Measurements from ENCODE around the gene EBF3. TPM values are rescaled to one million over a fixed set of nuclear protein-coding genes. Genes with fewer than 3 reads are reported as not detected.

EBF3 gene
- total and polyA plus RNA-seq, 9 of the 15 experiments (the other 6 are each of a cell fraction or from before 2014, with no cell fraction given) = not detected

DNA sequence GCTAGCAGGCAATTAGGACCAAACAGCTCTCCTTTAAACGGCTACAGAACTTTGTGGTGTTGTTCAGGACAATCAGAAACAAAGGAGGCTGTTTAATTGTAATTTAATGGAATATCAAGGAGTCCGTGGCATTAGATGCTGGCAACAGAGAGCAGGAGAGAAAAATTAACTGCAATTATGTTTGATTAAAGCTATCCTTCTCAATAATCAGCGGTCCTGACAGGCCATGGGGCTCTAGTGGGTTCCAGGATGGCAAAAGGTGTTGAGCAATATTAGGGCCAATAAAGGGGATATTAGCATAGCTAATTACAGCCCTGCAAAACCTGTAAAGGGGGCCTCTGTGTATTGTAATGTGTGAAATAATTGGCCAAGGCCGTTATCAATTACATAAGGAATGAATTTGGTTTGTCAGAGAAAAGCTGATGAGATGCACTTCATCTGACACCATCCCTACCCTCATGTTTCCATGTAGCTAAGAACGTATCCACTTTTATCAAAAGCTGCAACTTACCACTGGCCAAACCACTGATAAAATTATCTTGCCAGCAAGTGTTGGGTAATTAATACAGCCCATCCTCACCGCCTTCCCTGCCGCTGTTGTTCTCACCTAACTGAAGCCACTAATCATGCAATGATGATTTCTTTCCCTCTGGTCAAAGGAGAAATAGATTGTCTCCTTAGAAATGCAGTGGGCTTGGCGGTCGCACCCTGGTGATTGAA is 81.6 kb downstream of the EBF3 start:
- Histone ChIP-seq H3K27ac (ENCODE audit: extremely low read depth, low read depth, low read length) (no peak overlapping the region), H3K36me3 (ENCODE audit: control insufficient read depth, insufficient read depth, low read length) (no peaks in the 10 kb centered on the region), H3K27me3 (ENCODE audit: control insufficient read depth in 2 of 2, insufficient read depth in 2 of 2, low read length in 2 of 2) (peaks cover 2 to 14% of the 10 kb centered on the region in 2 experiments; a peak in 2 of 5 replicates), H4K20me1 (replicated peaks; ENCODE audit: control insufficient read depth, insufficient read depth, low read length) (no peaks in the 10 kb centered on the region), H3K4me2 (ENCODE audit: insufficient read depth, low read length) (no peak overlapping the region), H3K9ac (ENCODE audit: insufficient read depth in 1 of 2, low read depth in 2 of 2, low read length in 2 of 2) (no peak overlapping the region), H3K4me1 (replicated peaks in 1 of 2; ENCODE audit: control insufficient read depth in 2 of 2, insufficient read depth in 2 of 2, low read length in 2 of 2) (no peaks in the 10 kb centered on the region), H2AFZ (ENCODE audit: low read depth, low read length) (no peak overlapping the region), H3K79me2 (ENCODE audit: control insufficient read depth, insufficient read depth, low read length) (no peaks in the 10 kb centered on the region), H3K9me3 (replicated peaks; ENCODE audit: control insufficient read depth, insufficient read depth, low read depth, low read length) (no peaks in the 10 kb centered on the region), H3K9me1 (ENCODE audit: control insufficient read depth, insufficient read depth, low read length) (no peaks in the 10 kb centered on the region), H3K4me3 (no peak overlapping the region)
- DNase-seq (ENCODE audit: extremely low read depth in 1 of 4, low spot score in 3 of 4) = no peak
- in situ Hi-C loops (cut with MboI) (no loop called here), intact Hi-C loops (cut with micrococcal nuclease) (no loop called here)
- BruUV-seq (replicated peaks) = no TSS peak
- TF ChIP-seq, protein P1, sequence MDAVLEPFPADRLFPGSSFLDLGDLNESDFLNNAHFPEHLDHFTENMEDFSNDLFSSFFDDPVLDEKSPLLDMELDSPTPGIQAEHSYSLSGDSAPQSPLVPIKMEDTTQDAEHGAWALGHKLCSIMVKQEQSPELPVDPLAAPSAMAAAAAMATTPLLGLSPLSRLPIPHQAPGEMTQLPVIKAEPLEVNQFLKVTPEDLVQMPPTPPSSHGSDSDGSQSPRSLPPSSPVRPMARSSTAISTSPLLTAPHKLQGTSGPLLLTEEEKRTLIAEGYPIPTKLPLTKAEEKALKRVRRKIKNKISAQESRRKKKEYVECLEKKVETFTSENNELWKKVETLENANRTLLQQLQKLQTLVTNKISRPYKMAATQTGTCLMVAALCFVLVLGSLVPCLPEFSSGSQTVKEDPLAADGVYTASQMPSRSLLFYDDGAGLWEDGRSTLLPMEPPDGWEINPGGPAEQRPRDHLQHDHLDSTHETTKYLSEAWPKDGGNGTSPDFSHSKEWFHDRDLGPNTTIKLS (IDR thresholded peaks at IDR 0.05; ENCODE audit: borderline replicate concordance, low read depth) = no peak
- WGBS (ENCODE audit: insufficient coverage, low coverage, missing lambda C conversion rate) = 1% methylated on average over 9 of the region's 9 CpGs
- no peak for ATAC-seq
- CTCF ChIA-PET (ENCODE audit: low intra/inter-chr PET ratio) = no interaction called here
- POLR2A ChIA-PET = interaction anchor here (1.0 to 1.1 kb wide), 2 partner anchors 8 to 11 kb away, joined by 3 read pairs; no protein-coding TSS in a partner anchor
- FAIRE-seq = no peak

DNA sequence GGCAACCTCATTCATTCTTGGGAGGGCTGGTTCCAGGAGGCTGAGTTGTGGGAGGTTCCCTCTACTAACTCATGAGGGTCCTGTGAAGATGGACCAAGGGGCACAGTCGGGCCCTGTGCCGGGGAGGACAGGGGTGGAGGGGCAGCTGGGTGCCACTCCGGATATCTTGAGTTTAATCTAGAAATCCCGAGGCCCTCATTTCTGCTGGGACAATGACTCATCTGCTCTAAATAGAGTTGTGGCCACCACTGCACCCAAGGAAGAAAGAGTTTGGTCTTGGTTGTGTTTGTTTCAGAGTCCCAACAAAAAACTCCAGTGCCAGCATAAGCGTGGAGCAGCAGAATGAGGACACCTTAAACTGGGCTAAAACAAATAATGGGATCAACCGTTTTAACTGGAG is 82.4 kb downstream of the EBF3 start:
- intact Hi-C loops (cut with micrococcal nuclease) = no loop called here
- Histone ChIP-seq H3K4me2 (ENCODE audit: insufficient read depth, low read length) (no peak overlapping the region), H3K36me3 (ENCODE audit: control insufficient read depth, insufficient read depth, low read length) (no peaks in the 10 kb centered on the region), H4K20me1 (replicated peaks; ENCODE audit: control insufficient read depth, insufficient read depth, low read length) (no peaks in the 10 kb centered on the region), H2AFZ (ENCODE audit: low read depth, low read length) (no peak overlapping the region), H3K27me3 (ENCODE audit: control insufficient read depth in 2 of 2, insufficient read depth in 2 of 2, low read length in 2 of 2) (peaks cover 2 to 14% of the 10 kb centered on the region in 2 experiments; a peak in 2 of 5 replicates), H3K9ac (ENCODE audit: insufficient read depth in 1 of 2, low read depth in 2 of 2, low read length in 2 of 2) (no peak overlapping the region), H3K4me1 (replicated peaks in 1 of 2; ENCODE audit: control insufficient read depth in 2 of 2, insufficient read depth in 2 of 2, low read length in 2 of 2) (no peaks in the 10 kb centered on the region), H3K9me3 (replicated peaks; ENCODE audit: control insufficient read depth, insufficient read depth, low read depth, low read length) (no peaks in the 10 kb centered on the region), H3K79me2 (ENCODE audit: control insufficient read depth, insufficient read depth, low read length) (no peaks in the 10 kb centered on the region), H3K4me3 (no peak overlapping the region), H3K9me1 (ENCODE audit: control insufficient read depth, insufficient read depth, low read length) (no peaks in the 10 kb centered on the region), H3K27ac (ENCODE audit: extremely low read depth, low read depth, low read length) (no peak overlapping the region)
- ATAC-seq (no peak), DNase-seq (ENCODE audit: extremely low read depth in 1 of 4, low spot score in 3 of 4) (no peak), FAIRE-seq (no peak)
- CTCF ChIA-PET (ENCODE audit: low intra/inter-chr PET ratio) = no interaction called here
- POLR2A ChIA-PET = interaction anchor here (1.1 kb wide), 1 partner anchor 10 kb away, joined by 3 read pairs; no protein-coding TSS in a partner anchor
- BruUV-seq (replicated peaks) = no TSS peak
- 0% methylated on average over 4 of the region's 6 CpGs for WGBS (ENCODE audit: insufficient coverage, low coverage, missing lambda C conversion rate)
- no peak for TF ChIP-seq ZNF551 (CRISPR knock-in tag; IDR thresholded peaks at IDR 0.05)
- no peak for TF ChIP-seq FOXJ3 (CRISPR knock-in tag; IDR thresholded peaks at IDR 0.05)
- TF ChIP-seq, protein P2, sequence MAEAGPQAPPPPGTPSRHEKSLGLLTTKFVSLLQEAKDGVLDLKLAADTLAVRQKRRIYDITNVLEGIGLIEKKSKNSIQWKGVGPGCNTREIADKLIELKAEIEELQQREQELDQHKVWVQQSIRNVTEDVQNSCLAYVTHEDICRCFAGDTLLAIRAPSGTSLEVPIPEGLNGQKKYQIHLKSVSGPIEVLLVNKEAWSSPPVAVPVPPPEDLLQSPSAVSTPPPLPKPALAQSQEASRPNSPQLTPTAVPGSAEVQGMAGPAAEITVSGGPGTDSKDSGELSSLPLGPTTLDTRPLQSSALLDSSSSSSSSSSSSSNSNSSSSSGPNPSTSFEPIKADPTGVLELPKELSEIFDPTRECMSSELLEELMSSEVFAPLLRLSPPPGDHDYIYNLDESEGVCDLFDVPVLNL (CRISPR knock-in tag; IDR thresholded peaks at IDR 0.05; ENCODE audit: low read depth) = no peak
- TF ChIP-seq KLF10 (CRISPR knock-in tag; IDR thresholded peaks at IDR 0.05) = no peak
- TF ChIP-seq ZNF12 (CRISPR knock-in tag; IDR thresholded peaks at IDR 0.05) = no peak
- TF ChIP-seq POLR3G (IDR thresholded peaks at IDR 0.05; ENCODE audit: extremely low read depth, insufficient read length, insufficient replicate concordance) = no peak
- no peak for TF ChIP-seq PHF20 (IDR thresholded peaks at IDR 0.05; ENCODE audit: partially characterized antibody)
- no peak for TF ChIP-seq GTF2A2 (tag; IDR thresholded peaks at IDR 0.05)
- TF ChIP-seq, protein P3, sequence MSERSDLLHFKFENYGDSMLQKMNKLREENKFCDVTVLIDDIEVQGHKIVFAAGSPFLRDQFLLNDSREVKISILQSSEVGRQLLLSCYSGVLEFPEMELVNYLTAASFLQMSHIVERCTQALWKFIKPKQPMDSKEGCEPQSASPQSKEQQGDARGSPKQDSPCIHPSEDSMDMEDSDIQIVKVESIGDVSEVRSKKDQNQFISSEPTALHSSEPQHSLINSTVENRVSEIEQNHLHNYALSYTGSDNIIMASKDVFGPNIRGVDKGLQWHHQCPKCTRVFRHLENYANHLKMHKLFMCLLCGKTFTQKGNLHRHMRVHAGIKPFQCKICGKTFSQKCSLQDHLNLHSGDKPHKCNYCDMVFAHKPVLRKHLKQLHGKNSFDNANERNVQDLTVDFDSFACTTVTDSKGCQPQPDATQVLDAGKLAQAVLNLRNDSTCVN (CRISPR knock-in tag; IDR thresholded peaks at IDR 0.05) = no peak
- in situ Hi-C loops (cut with MboI) = no loop called here
